Keratinocyte (primary cell): Measurements from ENCODE around the gene SEC14L1. TPM values are rescaled to one million over a fixed set of nuclear protein-coding genes. Genes with fewer than 3 reads are reported as not detected.

ENCODE experiments used
- DNase-seq: peaks from one replicate; pipeline ENCODE4 v3.0.0-alpha.2; 2011; ENCODE audit warnings: low read depth, missing footprints, low spot score
- FAIRE-seq: peaks from 2 replicates; lab custom pipeline; 2011; peaks lifted over from hg19 to GRCh38; lab: Jason Lieb, UNC
- H2AFZ ChIP-seq: 2 replicates; pipeline ENCODE4 v1.6.0; 2012; ENCODE audit warnings: low read length, control low read depth, inconsistent platforms; ENCODE audit not compliant: control insufficient read depth
- H3K27ac ChIP-seq: 2 replicates; pipeline ENCODE4 v1.5.1; 2011; ENCODE audit warnings: low read length; ENCODE audit not compliant: control insufficient read depth, insufficient read depth
- H3K27me3 ChIP-seq: 3 replicates; pipeline ENCODE4 v1.6.0; 2011; ENCODE audit warnings: low read length; ENCODE audit not compliant: control insufficient read depth, insufficient read depth; ENCODE audit errors: extremely low read depth
- H3K36me3 ChIP-seq, 2 experiments: 2 replicates in 1 of 2; 3 replicates in 1 of 2; pipeline ENCODE4 v1.5.1; 2011; ENCODE audit warnings: low read length in 2 of 2, mild to moderate bottlenecking in 1 of 2; ENCODE audit not compliant: control insufficient read depth in 2 of 2, insufficient read depth in 2 of 2; ENCODE audit errors: extremely low read depth in 1 of 2
- H3K4me1 ChIP-seq: 3 replicates; pipeline ENCODE4 v1.5.1; 2011; ENCODE audit warnings: low read length; ENCODE audit not compliant: control insufficient read depth, insufficient read depth; ENCODE audit errors: extremely low read depth
- H3K4me2 ChIP-seq: 3 replicates; pipeline ENCODE4 v1.6.0; 2011; ENCODE audit warnings: low read depth, low read length; ENCODE audit not compliant: control insufficient read depth, insufficient read depth; ENCODE audit errors: extremely low read depth
- H3K4me3 ChIP-seq, 3 experiments: fragments of 200-600 bp in 1 of 3; sonication (generic) in 1 of 3; 2 replicates in 2 of 3; 3 replicates in 1 of 3; pipeline ENCODE4 v1.5.1; 2011 to 2016; ENCODE audit warnings: low read length in 3 of 3, mild to moderate bottlenecking in 3 of 3, control low read depth in 2 of 3, inconsistent platforms in 1 of 3, low read depth in 1 of 3, mixed read lengths in 1 of 3, mixed run types in 1 of 3, moderate library complexity in 1 of 3; ENCODE audit not compliant: control insufficient read depth in 2 of 3, insufficient read depth in 2 of 3; ENCODE audit errors: extremely low read depth in 1 of 3
- H3K79me2 ChIP-seq: 2 replicates; pipeline ENCODE4 v1.6.0; 2012; ENCODE audit warnings: low read length; ENCODE audit not compliant: control insufficient read depth, insufficient read depth
- H3K9ac ChIP-seq: 3 replicates; pipeline ENCODE4 v1.6.0; 2011; ENCODE audit warnings: low read length; ENCODE audit not compliant: control insufficient read depth, insufficient read depth; ENCODE audit errors: extremely low read depth
- H3K9me1 ChIP-seq: 3 replicates; pipeline ENCODE4 v1.6.0; 2011; ENCODE audit warnings: low read length; ENCODE audit not compliant: control insufficient read depth, insufficient read depth; ENCODE audit errors: extremely low read depth
- H3K9me3 ChIP-seq: 2 replicates; pipeline ENCODE4 v1.5.1; 2012; ENCODE audit warnings: low read depth, low read length; ENCODE audit not compliant: control insufficient read depth
- H4K20me1 ChIP-seq: 3 replicates; pipeline ENCODE4 v1.6.0; 2011; ENCODE audit warnings: low read length; ENCODE audit not compliant: control insufficient read depth, insufficient read depth; ENCODE audit errors: extremely low read depth
- EZH2 ChIP-seq: IDR thresholded peaks from one replicate; pipeline ENCODE4 v1.6.1; 2012; ENCODE audit warnings: inconsistent platforms, mild to moderate bottlenecking, low read length, moderate library complexity
- dilution Hi-C: fragments of 300-500 bp; cut with MboI; formaldehyde crosslinking; loops from one replicate; pipeline ENCODE4 v1.7.0; 2020; ENCODE audit warnings: low sequenced_read_pairs; ENCODE audit not compliant: extremely low pct_ligation_motif_present
- polyA plus RNA-seq, 5 experiments: library from polyadenylated mRNA; depleted of rRNA in 3 of 5; stranded (reverse) in 3 of 5; stranded (forward) in 1 of 5; unstranded in 1 of 5; fragments of >200 nt; gene quantifications; 1 replicate in 1 of 5; 2 replicates in 3 of 5; 3 replicates in 1 of 5; pipeline versions ENCODE4 v1.2.1 to v1.2.3, GENCODE V29; 2011 to 2012; ENCODE audit warnings: missing spikeins in 2 of 5, low read depth in 1 of 5, low replicate concordance in 1 of 5
- TF ChIP-seq, protein P1 (sequence below), 3 experiments: IDR thresholded peaks in 1 of 3; conservative IDR thresholded peaks in 1 of 3; optimal IDR thresholded peaks in 1 of 3; 2 replicates in 2 of 3; 3 replicates in 1 of 3; pipeline versions ENCODE3 to v1.5.1; 2011; ENCODE audit warnings: low read length in 3 of 3, mild to moderate bottlenecking in 3 of 3, moderate library complexity in 2 of 3, control low read depth in 1 of 3, inconsistent platforms in 1 of 3; ENCODE audit not compliant: insufficient read depth in 2 of 3; ENCODE audit errors: extremely low read depth in 1 of 3

Gene SEC14L1
- polyA plus RNA-seq, 1 donor (not counting 4 experiments of a cell fraction or from before 2014, with no cell fraction given), result 35.6 TPM

DNA sequence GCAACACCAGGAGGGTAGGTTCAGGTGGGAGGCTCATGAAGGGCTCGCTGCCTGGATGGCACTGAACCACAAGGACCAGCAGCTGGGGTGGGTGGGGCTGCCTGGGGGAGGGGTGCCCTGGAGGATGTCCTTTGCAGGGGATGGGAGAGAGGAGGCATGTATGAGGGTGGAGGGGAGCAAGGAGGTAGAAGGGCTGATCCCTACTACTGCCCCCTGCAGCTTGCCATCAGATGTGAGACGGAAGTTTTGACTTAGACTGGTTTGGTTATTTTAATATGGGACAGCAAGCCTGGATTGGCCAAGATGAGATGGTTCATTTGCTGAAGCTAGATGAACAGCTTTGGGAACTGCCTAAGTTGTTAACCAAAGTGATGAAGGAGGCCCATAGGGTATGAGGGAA is 115.9 kb downstream of the SEC14L1 start:
- no peak overlapping the region for H3K9ac ChIP-seq
- H3K4me1 ChIP-seq, result peaks cover 34% of the 10 kb centered on the region
- TF ChIP-seq EZH2, result no peak
- TF ChIP-seq, protein P1, sequence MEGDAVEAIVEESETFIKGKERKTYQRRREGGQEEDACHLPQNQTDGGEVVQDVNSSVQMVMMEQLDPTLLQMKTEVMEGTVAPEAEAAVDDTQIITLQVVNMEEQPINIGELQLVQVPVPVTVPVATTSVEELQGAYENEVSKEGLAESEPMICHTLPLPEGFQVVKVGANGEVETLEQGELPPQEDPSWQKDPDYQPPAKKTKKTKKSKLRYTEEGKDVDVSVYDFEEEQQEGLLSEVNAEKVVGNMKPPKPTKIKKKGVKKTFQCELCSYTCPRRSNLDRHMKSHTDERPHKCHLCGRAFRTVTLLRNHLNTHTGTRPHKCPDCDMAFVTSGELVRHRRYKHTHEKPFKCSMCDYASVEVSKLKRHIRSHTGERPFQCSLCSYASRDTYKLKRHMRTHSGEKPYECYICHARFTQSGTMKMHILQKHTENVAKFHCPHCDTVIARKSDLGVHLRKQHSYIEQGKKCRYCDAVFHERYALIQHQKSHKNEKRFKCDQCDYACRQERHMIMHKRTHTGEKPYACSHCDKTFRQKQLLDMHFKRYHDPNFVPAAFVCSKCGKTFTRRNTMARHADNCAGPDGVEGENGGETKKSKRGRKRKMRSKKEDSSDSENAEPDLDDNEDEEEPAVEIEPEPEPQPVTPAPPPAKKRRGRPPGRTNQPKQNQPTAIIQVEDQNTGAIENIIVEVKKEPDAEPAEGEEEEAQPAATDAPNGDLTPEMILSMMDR (optimal IDR thresholded peaks at IDR 0.05 in 1 of 3, IDR thresholded peaks at IDR 0.05 in 1 of 3, conservative IDR thresholded peaks at IDR 0.05 in 1 of 3; ENCODE audit: extremely low read depth in 1 of 3, insufficient read depth in 2 of 3, low read length in 3 of 3), result peak in 2 of 3 experiments; percentile 11 to 67
- dilution Hi-C loops, result no loop called here
- no peaks in the 10 kb centered on the region for H3K27me3 ChIP-seq
- H3K27ac ChIP-seq, result no peak overlapping the region
- H4K20me1 ChIP-seq, result no peaks in the 10 kb centered on the region
- no peaks in the 10 kb centered on the region for H3K79me2 ChIP-seq
- H3K9me3 ChIP-seq, result no peaks in the 10 kb centered on the region
- H3K4me2 ChIP-seq, result no peak overlapping the region
- H2AFZ ChIP-seq, result no peak overlapping the region
- H3K9me1 ChIP-seq, result no peaks in the 10 kb centered on the region
- H3K4me3 ChIP-seq, result no peak overlapping the region
- FAIRE-seq (peak; percentile 56), DNase-seq (no peak)
- H3K36me3 ChIP-seq, result no peaks in the 10 kb centered on the region

DNA sequence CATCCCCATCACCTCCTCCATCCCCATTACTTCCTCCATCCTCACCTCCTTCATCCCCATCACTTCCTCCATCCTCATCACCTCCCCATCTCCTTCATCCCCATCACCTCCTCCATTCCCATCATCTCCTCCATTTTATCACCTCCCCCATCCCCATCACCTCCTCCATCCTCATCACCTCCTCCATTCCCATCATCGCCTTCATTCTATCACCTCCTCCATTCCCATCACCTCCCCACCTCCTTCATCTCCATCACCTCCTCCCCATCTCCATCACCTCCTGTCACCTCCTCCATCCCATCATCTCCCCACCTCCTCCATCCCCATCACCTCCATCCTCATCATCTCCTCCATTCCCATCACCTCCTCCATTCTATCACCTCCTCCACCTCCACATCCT is 116.4 kb downstream of the SEC14L1 start:
- no peak overlapping the region for H3K4me3 ChIP-seq
- no peaks in the 10 kb centered on the region for H4K20me1 ChIP-seq
- H3K27me3 ChIP-seq, result no peaks in the 10 kb centered on the region
- no peaks in the 10 kb centered on the region for H3K79me2 ChIP-seq
- DNase-seq (no peak), FAIRE-seq (no peak)
- dilution Hi-C loops, result no loop called here
- TF ChIP-seq, protein P1 (optimal IDR thresholded peaks at IDR 0.05 in 1 of 3, IDR thresholded peaks at IDR 0.05 in 1 of 3, conservative IDR thresholded peaks at IDR 0.05 in 1 of 3; ENCODE audit: extremely low read depth in 1 of 3, insufficient read depth in 2 of 3, low read length in 3 of 3), result no peak
- no peak for TF ChIP-seq EZH2
- H3K9me1 ChIP-seq, result no peaks in the 10 kb centered on the region
- no peak overlapping the region for H3K9ac ChIP-seq
- no peak overlapping the region for H3K27ac ChIP-seq
- no peak overlapping the region for H2AFZ ChIP-seq
- H3K4me1 ChIP-seq, result peaks cover 34% of the 10 kb centered on the region
- no peaks in the 10 kb centered on the region for H3K36me3 ChIP-seq
- no peak overlapping the region for H3K4me2 ChIP-seq
- no peaks in the 10 kb centered on the region for H3K9me3 ChIP-seq
